ENCODE data around the gene ARSB. TPM values are rescaled to one million over a fixed set of nuclear protein-coding genes. Genes with fewer than 3 reads are reported as not detected.

The ARSB gene
- total and polyA plus RNA-seq, 2 donors (not counting 1 experiment from before 2014, with no cell fraction given) = 4.6 to 9.8 TPM

DNA sequence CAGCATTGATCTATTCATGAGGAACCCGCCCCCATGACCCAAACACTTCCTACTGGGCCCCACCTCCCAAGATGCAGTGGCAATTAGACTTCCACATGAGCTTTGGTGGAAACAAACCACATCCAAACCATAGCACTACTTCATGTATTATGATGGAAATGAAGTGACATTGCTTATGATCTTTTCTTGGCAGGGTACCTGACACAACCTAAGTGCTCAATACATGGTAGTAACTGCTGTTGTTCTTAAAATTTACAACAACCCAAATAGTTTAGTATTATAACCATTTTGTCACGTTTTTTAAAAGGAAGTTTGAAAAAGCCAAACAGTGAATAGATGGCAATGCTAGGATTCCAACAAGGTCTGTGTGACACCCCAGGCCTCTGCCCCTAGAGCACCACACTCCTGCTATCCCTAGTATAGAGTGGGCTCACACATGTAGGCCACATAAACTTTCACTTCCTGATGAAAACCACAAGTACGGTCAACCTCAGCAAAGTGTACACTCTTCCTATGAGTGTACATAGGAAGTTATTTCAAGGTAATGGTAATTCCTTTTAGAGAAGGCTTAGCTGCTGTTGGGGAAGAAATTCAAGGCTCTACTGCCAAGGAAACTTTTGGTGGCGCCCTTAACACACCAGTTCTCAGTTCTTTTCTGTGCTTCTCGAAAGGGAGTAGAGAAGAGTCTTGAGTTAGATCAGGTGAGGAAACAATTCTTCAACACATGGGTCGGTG is 97.6 kb downstream of the ARSB start:
- ATAC-seq (ENCODE audit: low read depth) (peak; percentile 96), DNase-seq (peak; percentile 67)
- ChIA-PET CTCF (interaction anchor here (0.5 to 3.0 kb wide), 5 partner anchors 12 to 239 kb away, joined by 3 to 15 read pairs (median 3); partner anchors contain the start of gene LHFPL2), POLR2A (no interaction called here)
- no peaks in the 10 kb centered on the region for H3K27me3 Mint-ChIP-seq
- peak overlapping the region; percentile 10 for H3K4me3 Mint-ChIP-seq
- Histone ChIP-seq H3K4me3 (ENCODE audit: control extremely low read depth in 1 of 5, extremely low read depth in 1 of 5, insufficient read depth in 1 of 5, low read depth in 2 of 5, low read length in 4 of 5) (no peak overlapping the region), H3K36me3 (replicated peaks in 1 of 2; ENCODE audit: control extremely low read depth in 1 of 2, control insufficient read depth in 1 of 2, extremely low read depth in 1 of 2, insufficient read depth in 2 of 2, low read length in 1 of 2) (no peaks in the 10 kb centered on the region), H3K79me2 (ENCODE audit: control insufficient read depth, insufficient read depth, low read length) (no peaks in the 10 kb centered on the region), H3K4me1 (ENCODE audit: control insufficient read depth in 2 of 2, insufficient read depth in 2 of 2, low read length in 2 of 2) (peaks cover 24 to 36% of the 10 kb centered on the region in 2 donors), H3K9me3 (ENCODE audit: control extremely low read depth in 1 of 3, control insufficient read depth in 2 of 3, insufficient read depth in 1 of 3, low read length in 2 of 3) (no peaks in the 10 kb centered on the region), H3K4me2 (replicated peaks; ENCODE audit: low read depth, low read length, poor library complexity, severe bottlenecking) (peak overlapping the region; percentile 43), H2AFZ (ENCODE audit: insufficient read depth, low read depth, low read length, poor library complexity, severe bottlenecking) (no peak overlapping the region), H3K27me3 (replicated peaks in 1 of 4; ENCODE audit: control extremely low read depth in 1 of 4, control insufficient read depth in 3 of 4, insufficient read depth in 4 of 4, low read length in 3 of 4) (no peaks in the 10 kb centered on the region), H3K27ac (ENCODE audit: low read length in 2 of 2) (no peak overlapping the region), H4K20me1 (ENCODE audit: control insufficient read depth, insufficient read depth, low read length, poor library complexity, severe bottlenecking) (peaks cover 8% of the 10 kb centered on the region), H3K9ac (ENCODE audit: low read length) (no peak overlapping the region)
- 54% methylated on average over 3 of the region's 6 CpGs for WGBS (ENCODE audit: insufficient coverage)
- no peak for TF ChIP-seq EZH2 (IDR thresholded peaks at IDR 0.05; ENCODE audit: borderline replicate concordance, insufficient read depth, low read depth, low read length, poor library complexity, severe bottlenecking)
- TF ChIP-seq, protein P1, sequence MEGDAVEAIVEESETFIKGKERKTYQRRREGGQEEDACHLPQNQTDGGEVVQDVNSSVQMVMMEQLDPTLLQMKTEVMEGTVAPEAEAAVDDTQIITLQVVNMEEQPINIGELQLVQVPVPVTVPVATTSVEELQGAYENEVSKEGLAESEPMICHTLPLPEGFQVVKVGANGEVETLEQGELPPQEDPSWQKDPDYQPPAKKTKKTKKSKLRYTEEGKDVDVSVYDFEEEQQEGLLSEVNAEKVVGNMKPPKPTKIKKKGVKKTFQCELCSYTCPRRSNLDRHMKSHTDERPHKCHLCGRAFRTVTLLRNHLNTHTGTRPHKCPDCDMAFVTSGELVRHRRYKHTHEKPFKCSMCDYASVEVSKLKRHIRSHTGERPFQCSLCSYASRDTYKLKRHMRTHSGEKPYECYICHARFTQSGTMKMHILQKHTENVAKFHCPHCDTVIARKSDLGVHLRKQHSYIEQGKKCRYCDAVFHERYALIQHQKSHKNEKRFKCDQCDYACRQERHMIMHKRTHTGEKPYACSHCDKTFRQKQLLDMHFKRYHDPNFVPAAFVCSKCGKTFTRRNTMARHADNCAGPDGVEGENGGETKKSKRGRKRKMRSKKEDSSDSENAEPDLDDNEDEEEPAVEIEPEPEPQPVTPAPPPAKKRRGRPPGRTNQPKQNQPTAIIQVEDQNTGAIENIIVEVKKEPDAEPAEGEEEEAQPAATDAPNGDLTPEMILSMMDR (IDR thresholded peaks at IDR 0.05) = no peak
- intact Hi-C loops (cut with micrococcal nuclease) = loop anchor here (2.0 to 10.0 kb wide), 4 partner anchors 80 to 333 kb away; partner anchors contain the start of gene LHFPL2
- H3K4me1 Mint-ChIP-seq = peaks cover 36% of the 10 kb centered on the region
- H3K27ac Mint-ChIP-seq = peak overlapping the region; percentile 60
- H3K9me3 Mint-ChIP-seq (ENCODE audit: insufficient read depth) = no peaks in the 10 kb centered on the region
